T47D (cell line): ENCODE data around the gene CAMK2G.
A peak's percentile ranks its signal among the peaks of the same experiment; 100 is the strongest.

ENCODE experiments used
- DNase-seq, 2 experiments: peaks; one replicate each; pipeline versions ENCODE4 v3.0.0 to v3.0.0-alpha.2; 2011 to 2012; ENCODE audit warnings: low read depth in 1 of 2, low spot score in 1 of 2
- JUND ChIP-seq: IDR thresholded peaks from 2 replicates; pipeline ENCODE4 v1.6.1; 2012; ENCODE audit warnings: low read depth
- in situ Hi-C: cut with HindIII; loops from 2 replicates; pipeline ENCODE4 v1.10.0; 2016; ENCODE audit warnings: low sequenced_read_pairs, low pct_unique_long_range_greater_than_20kb

CAMK2G gene

GRCh38 chr10:73886661-73887293, 12.4 kb upstream of the CAMK2G start:
- in situ Hi-C loops: no loop called here
- no peak for TF ChIP-seq JUND

GRCh38 chr10:73886085-73886529, 11.8 kb upstream of the CAMK2G start:
- peak; percentile 73 to 80 for DNase-seq
- TF ChIP-seq JUND: no peak
- in situ Hi-C loops: no loop called here

More at GRCh38 chr10:73886661-73887293, 12.4 kb upstream of the CAMK2G start:
- DNase-seq: no peak

GRCh38 chr10:73884017-73884416, 9.7 kb upstream of the CAMK2G start:
- in situ Hi-C loops: no loop called here
- no peak for TF ChIP-seq JUND
- no peak for DNase-seq

GRCh38 chr10:73881221-73881919, 7.0 kb upstream of the CAMK2G start:
- no peak for TF ChIP-seq JUND
- no peak for DNase-seq
- in situ Hi-C loops: no loop called here

GRCh38 chr10:73879296-73880173, 5.2 kb upstream of the CAMK2G start:
- peak; percentile 72 to 90 for DNase-seq
- TF ChIP-seq JUND: no peak
- in situ Hi-C loops: no loop called here

- in situ Hi-C loops: no loop called here
- no peak for TF ChIP-seq JUND
- DNase-seq: no peak
These were observed 4.0 kb upstream of the CAMK2G start for GRCh38 chr10:73878365-73878764.

- TF ChIP-seq JUND: no peak
- in situ Hi-C loops: no loop called here
- DNase-seq: no peak
These were observed 3.3 kb upstream of the CAMK2G start for GRCh38 chr10:73877533-73878160.

GRCh38 chr10:73876971-73877370, 2.6 kb upstream of the CAMK2G start:
- in situ Hi-C loops: no loop called here
- DNase-seq: no peak
- no peak for TF ChIP-seq JUND

- TF ChIP-seq JUND: no peak
- no peak for DNase-seq
- in situ Hi-C loops: no loop called here
These were observed 2.2 kb upstream of the CAMK2G start for GRCh38 chr10:73876566-73876965.

GRCh38 chr10:73876157-73876556, 1.8 kb upstream of the CAMK2G start:
- in situ Hi-C loops: no loop called here
- peak in 1 of 2 experiments; percentile 61 for DNase-seq
- no peak for TF ChIP-seq JUND

GRCh38 chr10:73875139-73875475, 752 bp upstream of the CAMK2G start:
- TF ChIP-seq JUND: no peak
- DNase-seq: no peak
- in situ Hi-C loops: no loop called here

- DNase-seq: no peak
- in situ Hi-C loops: no loop called here
- TF ChIP-seq JUND: no peak
These were observed 528 bp downstream of the CAMK2G start for GRCh38 chr10:73873838-73874215.
